Motor neuron (in vitro differentiated cells): ENCODE results near the gene SMPD2. TPM values are rescaled to one million over a fixed set of nuclear protein-coding genes. Genes with fewer than 3 reads are reported as not detected.

Experiments
- ATAC-seq, 8 experiments: fragments of 200-7000 bp; cut with Tn5 transposase; replicated peaks in 6 of 8; 2 replicates each; pipeline ENCODE4 v1.8.0; 2021; ENCODE audit warnings: mild to moderate bottlenecking in 8 of 8, moderate library complexity in 8 of 8
- H3K27ac ChIP-seq, 2 donors: fragments of 250-450 bp; sonication (Bioruptor Pico); 2 replicates each; pipeline ENCODE4 v1.9.0; 2021; ENCODE audit warnings: antibody characterized with exemption in 2 of 2, mild to moderate bottlenecking in 2 of 2, moderate library complexity in 1 of 2
- H3K4me1 ChIP-seq, 2 donors: fragments of 250-450 bp; sonication (Bioruptor Pico); replicated peaks in 1 of 2; 2 replicates each; pipeline ENCODE4 v1.6.1; 2021; ENCODE audit warnings: antibody characterized with exemption in 2 of 2, mild to moderate bottlenecking in 2 of 2, moderate library complexity in 1 of 2
- H3K4me3 ChIP-seq, 5 donors: fragments of 250-450 bp; sonication (Bioruptor Pico); 2 replicates each; pipeline ENCODE4 v1.9.0; 2021; ENCODE audit warnings: antibody characterized with exemption in 5 of 5, mild to moderate bottlenecking in 5 of 5, moderate library complexity in 4 of 5
- WGBS, 10 experiments: fragments of 450-650 bp; shearing (Covaris generic); methylation state at CpG; one replicate each; pipeline ENCODE4 v1.0.0; 2022; 5-methylcytosine and 5-hydroxymethylcytosine counted together
- in situ Hi-C, 9 experiments: fragments of 400-800 bp; cut with MboI; loops; one replicate each; pipeline ENCODE4 v1.15.0; 2021; ENCODE audit warnings: low sequenced_read_pairs in 9 of 9, low pct_unique_long_range_greater_than_20kb in 2 of 9; ENCODE audit not compliant: unreplicated experiment in 9 of 9
- total RNA-seq, 8 experiments: library from RNA; unstranded; fragments of 300-600 nt; gene quantifications; 2 replicates each; pipeline versions ENCODE4 v1.2.3 to v1.2.4, GENCODE V29; 2022

Gene SMPD2
- total RNA-seq, 8 experiments from 2014 or later: 2.4 to 13.5 (median 7.8) TPM

DNA sequence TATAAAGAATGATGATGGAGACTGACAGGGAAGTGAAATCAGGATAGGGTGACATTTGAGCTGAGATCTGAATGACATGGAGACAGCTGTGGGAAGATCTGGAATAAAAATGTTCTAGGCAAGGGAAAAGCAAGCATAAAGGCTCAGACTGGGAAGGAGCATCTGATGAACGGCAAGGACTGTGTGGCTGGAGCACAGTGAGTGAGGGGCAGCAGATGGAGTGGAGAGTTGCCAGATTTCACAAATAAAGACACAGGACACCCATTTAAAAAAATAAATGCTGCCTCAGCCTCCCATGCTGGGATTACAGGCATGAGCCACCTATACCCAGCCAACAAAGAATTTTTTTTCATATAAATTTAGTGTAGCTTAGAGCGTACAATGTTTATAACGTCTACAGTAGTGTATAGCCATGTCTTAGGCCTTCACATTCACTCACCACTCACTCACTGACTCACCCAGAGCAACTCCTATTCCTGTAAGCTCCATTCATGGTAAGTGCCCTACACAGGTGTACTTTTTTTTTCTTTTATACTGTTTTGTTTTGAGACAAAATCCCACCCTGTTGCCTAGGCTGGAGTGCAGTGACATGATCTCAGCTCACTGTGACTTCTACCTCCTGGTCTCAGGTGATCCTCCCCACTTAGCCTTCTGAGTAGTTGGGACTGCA is 44.9 kb downstream of the SMPD2 start:
- H3K27ac ChIP-seq: no peak overlapping the region
- H3K4me3 ChIP-seq: no peak overlapping the region
- in situ Hi-C loops: no loop called here
- 33 to 93% (median 83%) methylated on average over 1 to 3 of the region's 3 CpGs; no CpG with 5 or more reads in 3 of the 10 experiments for WGBS, 10 experiments
- peaks cover 11 to 18% of the 10 kb centered on the region in 2 donors for H3K4me1 ChIP-seq
- no peak for ATAC-seq

DNA sequence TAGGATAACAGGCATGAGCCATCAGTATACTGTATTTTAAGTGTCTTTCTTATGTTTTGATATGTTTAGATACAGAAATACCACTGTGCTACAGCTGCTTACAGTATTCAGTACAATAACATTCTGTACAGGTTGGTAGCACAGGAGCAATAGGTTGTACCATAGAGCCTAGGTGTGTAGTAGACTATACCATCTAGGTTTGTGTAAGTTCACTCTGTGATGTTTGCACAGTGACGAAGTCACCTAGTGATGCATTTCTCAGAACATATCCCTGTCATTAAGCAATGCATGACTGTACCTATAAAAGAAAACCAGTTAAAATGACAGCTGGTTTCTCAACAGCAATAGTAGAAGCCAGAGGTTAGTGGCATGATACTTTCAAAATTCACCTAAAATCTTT is 45.5 kb downstream of the SMPD2 start:
- in situ Hi-C loops: no loop called here
- ATAC-seq: no peak
- no peak overlapping the region for H3K4me3 ChIP-seq
- H3K4me1 ChIP-seq: peaks cover 8 to 17% of the 10 kb centered on the region in 2 donors
- 67 to 100% (median 100%) methylated on average over 1 of the region's 1 CpG; no CpG with 5 or more reads in 3 of the 10 experiments for WGBS, 10 experiments
- H3K27ac ChIP-seq: no peak overlapping the region

DNA sequence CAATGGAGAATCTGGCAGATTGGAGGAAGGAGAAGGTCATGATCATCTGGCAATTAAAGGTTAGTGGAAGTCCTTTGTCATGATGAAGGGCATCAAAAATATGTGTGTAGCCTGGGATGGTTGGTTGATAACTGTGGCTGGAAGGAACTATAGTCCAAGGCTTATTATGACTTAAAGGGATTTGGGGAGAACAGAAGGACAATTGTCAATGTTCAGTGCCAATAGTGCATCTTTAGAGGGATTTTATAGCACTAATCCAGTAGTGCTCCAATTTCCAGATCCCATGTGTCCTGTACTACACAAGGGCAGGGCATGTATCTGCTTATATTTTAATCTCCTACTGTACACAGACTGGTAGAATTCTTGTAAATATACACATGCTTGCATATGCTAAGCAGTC is 47.5 kb downstream of the SMPD2 start:
- peak in 1 of 8 experiments; percentile 25 for ATAC-seq
- Histone ChIP-seq H3K4me1 (peaks cover 9 to 14% of the 10 kb centered on the region in 2 donors), H3K4me3 (no peak overlapping the region), H3K27ac (no peak overlapping the region)
- in situ Hi-C loops: no loop called here

DNA sequence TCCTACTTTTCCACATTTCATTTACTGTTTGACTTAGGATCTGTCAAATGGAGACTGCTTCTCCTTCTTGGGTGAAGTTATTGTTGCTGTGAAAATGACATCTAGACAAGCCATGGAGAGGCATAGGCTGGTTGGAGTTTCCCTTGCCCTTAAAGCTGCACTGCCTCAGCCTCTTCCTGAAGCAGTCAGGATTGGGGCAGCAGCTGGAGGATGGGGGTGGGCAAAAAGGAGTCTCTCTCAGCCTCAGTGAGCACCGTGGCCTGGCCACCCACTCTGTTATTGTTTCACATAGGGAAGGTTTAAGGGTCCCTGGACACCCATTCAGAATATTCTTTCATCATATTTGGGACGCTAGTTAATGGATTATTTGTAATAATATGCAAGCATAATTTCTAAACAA is 50.2 kb downstream of the SMPD2 start:
- 0 to 70% (median 36%) methylated on average over 1 to 2 of the region's 2 CpGs; no CpG with 5 or more reads in 5 of the 10 experiments for WGBS, 10 experiments
- in situ Hi-C loops: no loop called here
- H3K4me3 ChIP-seq: no peak overlapping the region
- no peak overlapping the region for H3K27ac ChIP-seq
- ATAC-seq: peak in 5 of 8 experiments; percentile 24 to 44 (median 29)
- peaks cover 9 to 14% of the 10 kb centered on the region in 2 donors for H3K4me1 ChIP-seq

DNA sequence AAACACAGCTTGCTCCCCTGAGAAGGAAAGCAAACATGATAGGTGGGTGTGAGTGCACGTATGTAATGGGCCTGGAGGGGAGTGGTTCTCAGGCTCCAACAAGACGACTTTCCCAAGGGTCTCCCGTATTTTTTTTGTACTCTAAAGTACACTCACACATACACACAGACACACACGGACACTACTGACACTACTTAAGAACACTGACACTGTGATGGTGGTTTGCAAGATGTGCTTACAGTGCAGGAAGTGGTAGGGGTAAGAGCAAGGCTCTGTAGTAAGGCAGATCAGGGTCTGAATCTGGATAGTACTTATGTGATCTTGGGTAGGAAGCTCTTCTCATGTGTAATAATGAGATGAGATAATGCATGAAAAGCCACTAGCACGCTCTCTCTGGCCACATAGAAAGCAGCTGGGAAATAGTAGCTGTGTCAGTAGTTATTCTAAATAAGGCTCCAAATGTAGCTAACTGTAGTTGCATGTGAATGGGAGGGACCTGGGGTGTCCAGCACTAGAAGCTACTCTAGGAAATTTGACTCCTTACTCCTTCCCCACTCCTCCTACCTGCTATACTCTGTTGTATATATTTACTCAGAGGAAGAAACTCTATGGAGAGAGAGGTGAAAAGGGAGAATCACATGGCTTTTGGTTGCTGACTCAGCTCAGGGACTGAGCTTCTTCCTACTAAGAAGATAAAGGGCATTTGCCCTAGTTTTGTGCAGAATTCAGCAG is 50.8 kb downstream of the SMPD2 start:
- in situ Hi-C loops: no loop called here
- 7 to 83% (median 40%) methylated on average over 1 to 4 of the region's 5 CpGs; no CpG with 5 or more reads in 3 of the 10 experiments for WGBS, 10 experiments
- Histone ChIP-seq H3K4me1 (peaks cover 13 to 14% of the 10 kb centered on the region in 2 donors), H3K27ac (peak overlapping the region in 1 of 2 donors; percentile 40), H3K4me3 (no peak overlapping the region)
- peak; percentile 70 to 92 (median 87) for ATAC-seq

Other genes with a start within 250 kb of the SMPD2 start
- gene CD164, start 58.3 kb upstream of the SMPD2 start, total RNA-seq: 100 to 1,000 TPM in 4 of 8 experiments, 10 to 100 TPM in 4; 32.8 to 198 (median 90.8) TPM
- 10 to 100 TPM in 2 of 8 experiments, 1 to 10 TPM in 5, under 1 TPM in 1; 0.87 to 22.4 (median 4.6) TPM for gene PPIL6, start 96 bp upstream of the SMPD2 start, total RNA-seq
- 10 to 100 TPM; 17.7 to 45.4 (median 29.8) TPM for gene MICAL1, start 15.0 kb downstream of the SMPD2 start, total RNA-seq
- 10 to 100 TPM in 2 of 8 experiments, 1 to 10 TPM in 6; 5.1 to 17.4 (median 7.9) TPM for gene ZBTB24, start 42.5 kb downstream of the SMPD2 start, total RNA-seq